Osteocyte (in vitro differentiated cells): ENCODE measurements around the gene PTH. TPM values are rescaled to one million over a fixed set of nuclear protein-coding genes. Genes with fewer than 3 reads are reported as not detected.

Source experiments
- DNase-seq: peaks from one replicate; pipeline ENCODE4 v3.0.0; 2021; ENCODE audit warnings: mixed read lengths; ENCODE audit not compliant: unreplicated experiment; ENCODE audit errors: extremely low spot score
- H3K27ac Mint-ChIP-seq: one replicate; pipeline ENCODE4 v1.8.0; 2021; ENCODE audit warnings: mild to moderate bottlenecking, mixed read lengths; ENCODE audit not compliant: unreplicated experiment
- H3K27me3 Mint-ChIP-seq: one replicate; pipeline ENCODE4 v1.8.0; 2021; ENCODE audit warnings: mixed read lengths; ENCODE audit not compliant: unreplicated experiment
- H3K36me3 Mint-ChIP-seq: one replicate; pipeline ENCODE4 v1.8.0; 2021; ENCODE audit warnings: mixed read lengths; ENCODE audit not compliant: unreplicated experiment
- H3K4me1 Mint-ChIP-seq: one replicate; pipeline ENCODE4 v1.8.0; 2021; ENCODE audit warnings: mixed read lengths; ENCODE audit not compliant: unreplicated experiment
- H3K4me3 Mint-ChIP-seq: one replicate; pipeline ENCODE4 v1.8.0; 2021; ENCODE audit warnings: mild to moderate bottlenecking, moderate library complexity, mixed read lengths; ENCODE audit not compliant: unreplicated experiment
- H3K9me3 Mint-ChIP-seq: one replicate; pipeline ENCODE4 v1.8.0; 2021; ENCODE audit warnings: mixed read lengths; ENCODE audit not compliant: unreplicated experiment
- long read RNA-seq: library from polyadenylated mRNA; unstranded; transcript quantifications from one replicate; pipeline ENCODE4 v2.0.0, GENCODE V29; 2021
- total RNA-seq: library from RNA; stranded (reverse); gene quantifications from 2 replicates; pipeline ENCODE4 v1.2.1, GENCODE V29; 2021
- TF ChIP-seq, protein P1 (sequence below): fragments of 200-600 bp; sonication (generic); IDR thresholded peaks from 2 replicates; pipeline ENCODE4 v1.5.0; 2021; ENCODE audit warnings: antibody characterized with exemption, mild to moderate bottlenecking, moderate library complexity

Gene PTH
- not detected in 2 replicates for total RNA-seq
- long read RNA-seq, result 0 reads

DNA sequence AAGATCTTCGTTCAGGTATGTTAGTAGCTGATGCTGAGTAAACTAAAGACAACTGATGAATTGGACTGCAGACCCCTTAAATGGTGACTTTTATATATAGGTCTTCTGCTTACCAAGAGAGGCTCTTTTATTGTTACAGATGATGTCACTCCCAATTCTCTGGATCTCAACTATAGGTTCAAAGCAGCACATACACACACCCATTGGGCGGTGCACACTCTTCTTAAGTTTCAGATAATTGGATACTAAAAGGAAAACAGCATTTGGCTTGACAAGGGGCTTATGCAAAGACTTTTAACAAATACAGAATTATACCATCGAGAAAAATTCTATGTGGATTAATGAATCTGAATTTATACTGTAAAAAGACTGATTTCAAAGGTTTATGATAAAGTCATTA, at the start of gene PTH:
Gene PTH, minus strand, starts transcription at position 69 of the 400 bp plus-strand sequence. CDS start 3,142 bp downstream, outside the sequence.
- no peak for DNase-seq
- TF ChIP-seq, protein P1, sequence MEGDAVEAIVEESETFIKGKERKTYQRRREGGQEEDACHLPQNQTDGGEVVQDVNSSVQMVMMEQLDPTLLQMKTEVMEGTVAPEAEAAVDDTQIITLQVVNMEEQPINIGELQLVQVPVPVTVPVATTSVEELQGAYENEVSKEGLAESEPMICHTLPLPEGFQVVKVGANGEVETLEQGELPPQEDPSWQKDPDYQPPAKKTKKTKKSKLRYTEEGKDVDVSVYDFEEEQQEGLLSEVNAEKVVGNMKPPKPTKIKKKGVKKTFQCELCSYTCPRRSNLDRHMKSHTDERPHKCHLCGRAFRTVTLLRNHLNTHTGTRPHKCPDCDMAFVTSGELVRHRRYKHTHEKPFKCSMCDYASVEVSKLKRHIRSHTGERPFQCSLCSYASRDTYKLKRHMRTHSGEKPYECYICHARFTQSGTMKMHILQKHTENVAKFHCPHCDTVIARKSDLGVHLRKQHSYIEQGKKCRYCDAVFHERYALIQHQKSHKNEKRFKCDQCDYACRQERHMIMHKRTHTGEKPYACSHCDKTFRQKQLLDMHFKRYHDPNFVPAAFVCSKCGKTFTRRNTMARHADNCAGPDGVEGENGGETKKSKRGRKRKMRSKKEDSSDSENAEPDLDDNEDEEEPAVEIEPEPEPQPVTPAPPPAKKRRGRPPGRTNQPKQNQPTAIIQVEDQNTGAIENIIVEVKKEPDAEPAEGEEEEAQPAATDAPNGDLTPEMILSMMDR, result no peak
- Mint-ChIP-seq H3K4me1 (no peaks in the 10 kb centered on the region), H3K9me3 (no peaks in the 10 kb centered on the region), H3K27me3 (peaks cover 56% of the 10 kb centered on the region), H3K4me3 (no peak within 1 kb of the TSS), H3K36me3 (no peaks in the 10 kb centered on the region), H3K27ac (no peak within 1 kb of the TSS)

DNA sequence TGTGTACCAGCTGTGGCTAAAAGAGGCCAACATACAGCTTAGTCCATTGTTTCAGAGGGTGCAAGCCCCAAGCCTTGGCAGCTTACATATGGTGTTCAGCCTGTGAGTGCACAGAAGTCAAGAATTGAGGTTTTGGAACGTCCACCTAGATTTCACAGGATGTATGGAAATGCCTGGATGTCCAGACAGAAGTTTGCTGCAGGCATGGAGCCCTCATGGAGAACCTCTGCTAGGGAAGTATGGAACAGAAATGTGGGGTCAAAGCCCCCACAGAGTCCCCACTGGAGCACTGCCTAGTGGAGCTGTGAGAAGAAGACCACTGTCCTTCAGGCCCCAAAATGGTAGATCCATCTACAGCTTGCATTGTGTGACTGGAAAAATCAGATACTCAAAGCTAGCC, 42.2 kb upstream of the PTH start:
- Mint-ChIP-seq H3K27ac (no peak overlapping the region), H3K36me3 (no peaks in the 10 kb centered on the region), H3K27me3 (no peaks in the 10 kb centered on the region), H3K9me3 (peaks cover 4% of the 10 kb centered on the region), H3K4me1 (no peaks in the 10 kb centered on the region), H3K4me3 (no peak overlapping the region)
- no peak for DNase-seq
- TF ChIP-seq, protein P1, result no peak

DNA sequence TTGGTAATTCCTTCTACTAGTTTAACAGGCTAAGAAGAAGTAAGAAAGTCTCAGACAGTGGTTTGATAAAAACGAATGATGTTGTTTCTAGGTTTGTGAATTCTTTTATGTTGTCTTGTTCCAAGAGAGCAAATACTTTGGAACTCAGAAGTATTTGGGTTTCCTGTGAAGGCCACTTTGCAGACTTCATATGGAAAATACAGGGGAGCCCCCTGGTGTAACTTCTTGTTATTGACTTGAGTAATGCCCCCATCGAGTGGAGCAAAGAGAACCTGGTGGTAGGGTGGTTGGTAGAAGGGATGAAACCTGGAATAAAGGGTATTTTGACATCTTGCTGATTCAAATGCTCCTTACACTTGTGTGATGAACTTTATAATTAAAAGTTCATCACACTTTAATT, 40.0 kb upstream of the PTH start:
- TF ChIP-seq, protein P1, result no peak
- no peak for DNase-seq
- H3K36me3 Mint-ChIP-seq, result no peaks in the 10 kb centered on the region
- H3K27ac Mint-ChIP-seq, result no peak overlapping the region
- H3K27me3 Mint-ChIP-seq, result no peaks in the 10 kb centered on the region
- no peaks in the 10 kb centered on the region for H3K4me1 Mint-ChIP-seq
- H3K4me3 Mint-ChIP-seq, result no peak overlapping the region
- peaks cover 4% of the 10 kb centered on the region for H3K9me3 Mint-ChIP-seq

DNA sequence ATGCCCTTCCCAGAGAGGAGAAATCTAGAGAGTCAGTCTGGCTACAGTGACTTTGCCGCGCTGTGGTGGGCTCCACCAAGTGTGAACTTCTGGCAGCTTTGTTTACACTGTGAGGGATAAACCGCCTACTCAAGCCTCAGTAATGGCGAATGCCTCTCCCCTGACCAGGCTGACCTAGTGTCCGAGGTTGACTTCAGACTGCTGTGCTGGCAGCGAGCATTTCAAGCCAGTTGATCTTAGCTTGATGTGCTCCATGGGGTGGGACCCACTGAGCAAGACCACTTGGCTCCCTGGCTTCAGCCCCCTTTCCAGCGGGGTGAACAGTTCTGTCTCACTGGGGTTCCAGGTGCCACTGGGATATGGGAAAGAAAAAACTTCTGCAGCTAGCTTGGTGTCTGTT, 38.6 kb upstream of the PTH start:
- H3K27ac Mint-ChIP-seq, result no peak overlapping the region

DNA sequence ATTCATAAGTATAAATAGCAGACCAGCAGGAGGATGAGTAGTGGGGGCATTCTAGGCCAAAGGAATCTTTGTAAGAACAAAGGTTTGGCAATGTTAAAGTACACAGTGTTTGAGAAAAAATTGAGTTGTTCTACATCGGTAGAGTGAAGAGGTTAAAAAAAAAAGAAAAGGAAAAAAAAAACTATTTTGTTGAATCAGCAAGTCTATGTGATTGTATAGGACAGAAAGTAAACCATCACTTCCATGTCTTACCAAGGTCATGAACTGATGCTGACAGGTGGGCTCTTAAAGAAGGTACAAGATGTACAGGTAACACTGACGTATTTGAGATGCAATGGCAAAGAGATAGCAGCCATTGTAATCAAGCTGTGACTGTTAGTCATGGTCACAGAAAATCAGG, 29.5 kb upstream of the PTH start:
- no peak for DNase-seq
- Mint-ChIP-seq H3K9me3 (no peaks in the 10 kb centered on the region), H3K4me3 (no peak overlapping the region), H3K36me3 (no peaks in the 10 kb centered on the region), H3K27me3 (peaks cover 2% of the 10 kb centered on the region), H3K27ac (no peak overlapping the region), H3K4me1 (no peaks in the 10 kb centered on the region)
- TF ChIP-seq, protein P1, result no peak

More for the DNA sequence above, 38.6 kb upstream of the PTH start:
- no peak for DNase-seq
- no peaks in the 10 kb centered on the region for H3K27me3 Mint-ChIP-seq
- TF ChIP-seq, protein P1, result no peak
- no peak overlapping the region for H3K4me3 Mint-ChIP-seq
- no peaks in the 10 kb centered on the region for H3K36me3 Mint-ChIP-seq
- H3K9me3 Mint-ChIP-seq, result peaks cover 4% of the 10 kb centered on the region
- no peaks in the 10 kb centered on the region for H3K4me1 Mint-ChIP-seq
